WERI-Rb-1 (cell line): ENCODE results near the gene TAF1B.
"Not testable (repeated sequence)": the region's sequence is repeated elsewhere in the genome, so short reads cannot be mapped to it uniquely, and the experiment has no call there.

Experiments used
- DNase-seq: peaks from one replicate; pipeline ENCODE4 v3.0.0-alpha.2; 2020
- H3K27ac ChIP-seq: fragments of 250-450 bp; sonication (Bioruptor Pico); 2 replicates; pipeline ENCODE4 v1.5.1; 2020; ENCODE audit warnings: mild to moderate bottlenecking, moderate library complexity
- H3K27me3 ChIP-seq: fragments of 250-450 bp; sonication (Bioruptor Pico); 2 replicates; pipeline ENCODE4 v1.5.1; 2021; ENCODE audit warnings: mild to moderate bottlenecking, low read depth, moderate library complexity; ENCODE audit not compliant: insufficient read depth, severe bottlenecking
- H3K36me3 ChIP-seq: fragments of 250-450 bp; sonication (Bioruptor Pico); 2 replicates; pipeline ENCODE4 v1.5.1; 2020; ENCODE audit warnings: mild to moderate bottlenecking, moderate library complexity
- H3K4me3 ChIP-seq: 2 replicates; pipeline ENCODE4 v1.5.1; 2011; ENCODE audit warnings: low read depth, mild to moderate bottlenecking, control low read depth, low read length
- H3K9me3 ChIP-seq: fragments of 250-450 bp; sonication (Bioruptor Pico); 2 replicates; pipeline ENCODE4 v1.5.1; 2021; ENCODE audit warnings: mild to moderate bottlenecking, moderate library complexity; ENCODE audit not compliant: severe bottlenecking
- CTCF ChIP-seq: IDR thresholded peaks from 2 replicates; pipeline ENCODE4 v1.5.1; 2011; ENCODE audit warnings: low read depth, mild to moderate bottlenecking, control low read depth, inconsistent platforms, low read length

Gene TAF1B

GRCh38 chr2:9852881-9853280 lies 9.6 kb downstream of the TAF1B start:
- no peak for DNase-seq
- Histone ChIP-seq H3K27ac (no peak overlapping the region), H3K4me3 (no peak overlapping the region), H3K27me3 (no peaks in the 10 kb centered on the region), H3K9me3 (peaks cover 15% of the 10 kb centered on the region), H3K36me3 (peaks cover 96% of the 10 kb centered on the region)
- no peak for TF ChIP-seq CTCF

- Histone ChIP-seq H3K9me3 (peaks cover 55% of the 10 kb centered on the region), H3K27ac (no peak overlapping the region), H3K36me3 (peaks cover 87% of the 10 kb centered on the region), H3K4me3 (no peak overlapping the region), H3K27me3 (no peaks in the 10 kb centered on the region)
- TF ChIP-seq CTCF, result no peak
- no peak for DNase-seq
Observed at GRCh38 chr2:9857814-9858729, 14.8 kb downstream of the TAF1B start.

GRCh38 chr2:9858730-9859068 lies 15.4 kb downstream of the TAF1B start:
- H3K36me3 ChIP-seq, result peaks cover 81% of the 10 kb centered on the region
- H3K27me3 ChIP-seq, result no peaks in the 10 kb centered on the region
- H3K4me3 ChIP-seq, result no peak overlapping the region
- H3K27ac ChIP-seq, result no peak overlapping the region
- H3K9me3 ChIP-seq, result peaks cover 57% of the 10 kb centered on the region
- TF ChIP-seq CTCF, result no peak
- no peak for DNase-seq

GRCh38 chr2:9860922-9861580 lies 17.8 kb downstream of the TAF1B start:
- H3K27me3 ChIP-seq, H3K4me3 ChIP-seq, DNase-seq, H3K27ac ChIP-seq: not testable (repeated sequence)
- H3K36me3 ChIP-seq, result peaks cover 57% of the 10 kb centered on the region
- peaks cover 53% of the 10 kb centered on the region for H3K9me3 ChIP-seq

- no peak overlapping the region for H3K27ac ChIP-seq
- TF ChIP-seq CTCF, result no peak
- DNase-seq, result no peak
- H3K4me3 ChIP-seq, result no peak overlapping the region
- no peaks in the 10 kb centered on the region for H3K27me3 ChIP-seq
- H3K36me3 ChIP-seq, result peaks cover 52% of the 10 kb centered on the region
- peaks cover 4% of the 10 kb centered on the region for H3K9me3 ChIP-seq
Observed at GRCh38 chr2:9867881-9868280, 24.6 kb downstream of the TAF1B start.

DNA sequence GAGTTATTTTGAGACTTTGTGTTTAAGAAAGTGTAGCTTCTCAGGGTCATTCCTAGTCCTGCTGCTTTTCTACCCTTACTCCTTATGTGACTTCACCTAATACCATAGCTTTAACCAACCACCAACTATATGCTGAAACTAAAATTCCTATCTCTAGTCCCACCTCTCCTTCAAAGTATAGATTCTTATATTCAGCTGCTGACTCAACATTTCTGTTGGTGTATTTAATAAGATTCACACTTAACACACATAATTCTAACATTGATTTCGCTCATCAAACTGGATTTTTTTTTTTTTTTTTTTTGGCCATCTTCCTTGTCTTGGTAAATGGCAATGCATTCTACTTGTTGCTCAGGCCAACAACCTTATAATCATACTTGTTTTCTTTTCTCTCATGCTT lies 30.1 kb downstream of the TAF1B start:
- no peak for DNase-seq
- peaks cover 96% of the 10 kb centered on the region for H3K36me3 ChIP-seq
- no peak overlapping the region for H3K4me3 ChIP-seq
- no peaks in the 10 kb centered on the region for H3K27me3 ChIP-seq
- H3K9me3 ChIP-seq, result no peaks in the 10 kb centered on the region
- TF ChIP-seq CTCF, result no peak
- H3K27ac ChIP-seq, result no peak overlapping the region
